ENCODE data around the gene SNED1.

The SNED1 gene

DNA sequence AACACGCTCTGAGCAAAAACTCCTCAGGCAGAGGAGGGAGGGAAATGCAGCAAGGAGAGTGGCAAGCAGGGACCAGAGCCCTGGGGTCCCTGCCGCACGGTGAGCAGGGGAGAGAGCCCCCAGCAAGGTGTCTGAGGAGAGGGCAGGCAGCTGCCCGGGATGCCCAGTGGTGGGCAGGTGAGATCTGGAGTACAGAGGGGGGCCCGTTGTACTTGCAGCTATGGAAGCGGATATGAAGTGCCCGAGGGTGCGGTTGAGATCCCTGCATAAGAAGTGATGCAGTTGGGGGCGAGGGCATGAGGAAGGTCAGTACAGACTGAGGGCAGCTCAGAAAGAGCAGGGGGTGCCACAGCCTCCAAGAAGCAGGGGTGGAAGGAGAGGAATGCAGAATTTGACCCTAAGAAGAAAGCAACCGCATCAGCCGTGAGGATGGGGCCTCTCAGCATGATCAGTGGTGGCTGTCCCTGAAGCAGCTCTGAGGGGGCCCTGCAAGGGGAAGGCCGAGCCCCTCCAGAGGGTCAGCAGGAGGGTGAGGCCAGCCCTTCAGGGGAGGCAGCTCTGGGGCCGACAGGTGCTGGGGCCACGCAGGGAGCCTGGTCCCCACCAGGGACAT is 74.2 kb downstream of the SNED1 start:
- Histone ChIP-seq H3K27me3 (ENCODE audit: low read depth, low read length) (no peaks in the 10 kb centered on the region), H3K36me3 (ENCODE audit: control insufficient read depth in 1 of 2, insufficient read depth in 2 of 2, low read length in 2 of 2) (peaks cover 5 to 19% of the 10 kb centered on the region in 2 donors), H3K4me1 (ENCODE audit: control insufficient read depth in 1 of 2, insufficient read depth in 2 of 2, low read length in 2 of 2) (no peaks in the 10 kb centered on the region), H3K27ac (ENCODE audit: low read length) (no peak overlapping the region), H3K4me3 (ENCODE audit: low read depth in 1 of 2, low read length in 2 of 2) (no peak overlapping the region), H3K9me3 (ENCODE audit: control insufficient read depth in 1 of 2, low read length in 2 of 2) (no peaks in the 10 kb centered on the region)

DNA sequence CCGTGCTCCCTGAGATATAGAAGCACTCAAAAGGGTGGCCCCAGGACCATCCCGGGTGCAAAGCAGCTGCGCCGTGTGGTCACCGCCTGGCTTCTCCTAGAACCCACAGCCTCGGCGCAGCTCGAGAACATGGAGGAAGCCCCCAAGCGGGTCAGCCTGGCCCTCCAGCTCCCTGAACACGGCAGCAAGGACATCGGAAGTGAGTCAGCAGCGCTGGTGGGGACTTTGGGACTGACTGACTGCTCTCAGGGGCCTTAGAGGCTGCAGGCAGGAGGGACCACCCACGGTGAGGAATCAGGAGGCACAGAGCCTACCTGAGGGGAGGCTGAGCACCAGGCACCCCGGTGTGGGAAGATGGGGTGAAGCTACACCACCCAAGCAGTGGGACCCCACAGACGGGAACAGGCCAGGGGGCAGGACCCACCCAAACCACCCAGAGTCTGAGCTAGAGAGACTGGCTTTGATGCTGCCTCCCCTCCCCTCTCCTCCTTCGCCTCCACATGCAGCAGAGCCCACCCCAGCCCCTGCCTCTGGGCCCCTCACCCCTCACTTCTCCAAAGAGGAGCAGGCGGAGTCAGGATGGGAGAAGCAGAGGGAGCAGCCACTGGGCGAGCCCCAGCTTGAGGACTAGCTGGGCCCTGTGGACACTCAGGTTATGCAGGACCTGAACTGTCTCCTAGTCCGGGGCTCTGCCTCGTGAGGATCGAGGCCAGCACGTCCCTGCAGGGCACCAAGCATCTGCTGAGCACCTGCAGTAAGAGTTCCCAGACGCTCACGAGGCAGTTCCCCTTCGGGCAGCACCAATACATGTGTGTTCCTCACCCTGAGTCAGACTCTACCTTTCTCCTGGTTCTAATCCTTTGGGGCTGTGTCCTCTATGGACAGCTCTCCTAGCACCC is 75.0 kb downstream of the SNED1 start:
- Histone ChIP-seq H3K4me3 (ENCODE audit: low read depth in 1 of 2, low read length in 2 of 2) (no peak overlapping the region), H3K4me1 (ENCODE audit: control insufficient read depth in 1 of 2, insufficient read depth in 2 of 2, low read length in 2 of 2) (no peaks in the 10 kb centered on the region), H3K27ac (ENCODE audit: low read length) (no peak overlapping the region), H3K27me3 (ENCODE audit: low read depth, low read length) (no peaks in the 10 kb centered on the region), H3K9me3 (ENCODE audit: control insufficient read depth in 1 of 2, low read length in 2 of 2) (no peaks in the 10 kb centered on the region), H3K36me3 (ENCODE audit: control insufficient read depth in 1 of 2, insufficient read depth in 2 of 2, low read length in 2 of 2) (peaks cover 5 to 19% of the 10 kb centered on the region in 2 donors)

DNA sequence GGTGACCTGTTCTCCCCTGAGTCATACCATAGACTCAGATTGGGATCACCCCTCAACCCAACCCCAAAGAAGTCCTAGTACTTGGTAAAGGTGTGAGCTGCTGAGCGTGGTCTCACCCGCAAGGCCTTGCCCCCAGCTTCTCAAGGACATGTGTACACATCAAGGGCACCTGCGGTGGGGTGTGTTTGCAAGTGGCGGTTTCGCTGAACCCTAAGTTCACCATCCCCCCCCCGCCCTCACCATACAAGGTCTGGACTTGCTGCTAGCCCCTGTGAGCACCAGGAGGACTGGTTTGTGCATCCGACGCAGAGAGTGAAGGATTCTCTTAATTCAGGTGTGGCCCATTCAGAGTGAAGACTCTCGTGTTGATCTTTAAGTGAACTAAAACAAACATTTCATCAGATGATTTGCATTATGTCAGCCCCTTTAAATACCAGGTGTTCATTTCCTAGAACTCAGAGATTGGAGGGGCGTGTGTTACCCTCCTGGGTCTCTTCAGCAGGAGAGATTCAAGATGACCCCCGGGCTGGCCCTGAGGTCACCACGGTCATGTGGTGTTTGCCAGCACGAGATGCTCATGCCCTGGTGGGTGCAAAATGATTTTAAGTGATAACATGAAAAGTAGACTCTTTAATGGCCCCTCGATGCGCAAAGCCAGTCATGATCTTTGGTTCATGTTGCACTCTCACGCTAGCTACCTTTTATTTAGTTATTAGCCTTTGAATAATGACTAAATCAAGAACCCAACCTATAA is 75.8 kb downstream of the SNED1 start:
- Histone ChIP-seq H3K27ac (ENCODE audit: low read length) (no peak overlapping the region), H3K27me3 (ENCODE audit: low read depth, low read length) (no peaks in the 10 kb centered on the region), H3K4me1 (ENCODE audit: control insufficient read depth in 1 of 2, insufficient read depth in 2 of 2, low read length in 2 of 2) (no peaks in the 10 kb centered on the region), H3K4me3 (ENCODE audit: low read depth in 1 of 2, low read length in 2 of 2) (no peak overlapping the region), H3K9me3 (ENCODE audit: control insufficient read depth in 1 of 2, low read length in 2 of 2) (no peaks in the 10 kb centered on the region), H3K36me3 (ENCODE audit: control insufficient read depth in 1 of 2, insufficient read depth in 2 of 2, low read length in 2 of 2) (peaks cover 5 to 19% of the 10 kb centered on the region in 2 donors)

GRCh38 chr2:241074901-241075540 is 76.6 kb downstream of the SNED1 start:
- H3K27me3 ChIP-seq (ENCODE audit: low read depth, low read length) = no peaks in the 10 kb centered on the region
- peaks cover 5 to 19% of the 10 kb centered on the region in 2 donors for H3K36me3 ChIP-seq (ENCODE audit: control insufficient read depth in 1 of 2, insufficient read depth in 2 of 2, low read length in 2 of 2)
- no peaks in the 10 kb centered on the region for H3K9me3 ChIP-seq (ENCODE audit: control insufficient read depth in 1 of 2, low read length in 2 of 2)
- H3K27ac ChIP-seq (ENCODE audit: low read length) = no peak overlapping the region
- H3K4me1 ChIP-seq (ENCODE audit: control insufficient read depth in 1 of 2, insufficient read depth in 2 of 2, low read length in 2 of 2) = no peaks in the 10 kb centered on the region
- H3K4me3 ChIP-seq (ENCODE audit: low read depth in 1 of 2, low read length in 2 of 2) = no peak overlapping the region

- H3K36me3 ChIP-seq (ENCODE audit: control insufficient read depth in 1 of 2, insufficient read depth in 2 of 2, low read length in 2 of 2) = peaks cover under 1 to 2% of the 10 kb centered on the region in 2 donors
- no peaks in the 10 kb centered on the region for H3K27me3 ChIP-seq (ENCODE audit: low read depth, low read length)
- H3K4me1 ChIP-seq (ENCODE audit: control insufficient read depth in 1 of 2, insufficient read depth in 2 of 2, low read length in 2 of 2) = no peaks in the 10 kb centered on the region
- H3K4me3 ChIP-seq (ENCODE audit: low read depth in 1 of 2, low read length in 2 of 2) = no peak overlapping the region
- no peaks in the 10 kb centered on the region for H3K9me3 ChIP-seq (ENCODE audit: control insufficient read depth in 1 of 2, low read length in 2 of 2)
- H3K27ac ChIP-seq (ENCODE audit: low read length) = no peak overlapping the region
These were observed 82.2 kb downstream of the SNED1 start for GRCh38 chr2:241080405-241081189.

DNA sequence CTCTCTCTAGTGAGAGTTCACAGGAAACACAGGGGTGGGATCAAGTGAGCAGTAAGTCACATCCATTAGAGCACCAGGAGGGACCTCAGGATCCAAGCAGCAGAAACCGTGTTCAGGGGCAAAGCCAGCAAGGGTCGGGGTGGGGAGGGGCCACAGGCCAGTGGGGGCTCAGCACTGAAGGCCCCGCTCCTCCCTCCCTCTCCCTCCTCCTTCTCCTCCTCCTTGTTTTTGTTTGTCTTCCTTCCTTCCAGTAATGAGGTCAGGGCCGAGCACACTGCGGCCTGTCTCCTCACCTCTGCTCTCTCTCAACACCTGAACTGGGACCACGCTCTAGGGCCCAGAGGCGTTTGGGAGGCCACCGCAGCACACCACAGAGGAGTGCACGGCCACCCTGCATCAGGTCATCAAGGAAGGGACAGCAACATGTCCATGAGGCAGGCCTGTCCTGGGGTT is 82.8 kb downstream of the SNED1 start:
- no peak overlapping the region for H3K27ac ChIP-seq (ENCODE audit: low read length)

GRCh38 chr2:241081643-241082340 is 83.4 kb downstream of the SNED1 start:
- no peak overlapping the region for H3K27ac ChIP-seq (ENCODE audit: low read length)
- no peaks in the 10 kb centered on the region for H3K27me3 ChIP-seq (ENCODE audit: low read depth, low read length)
- peaks cover 8 to 14% of the 10 kb centered on the region in 2 donors for H3K36me3 ChIP-seq (ENCODE audit: control insufficient read depth in 1 of 2, insufficient read depth in 2 of 2, low read length in 2 of 2)
- no peaks in the 10 kb centered on the region for H3K4me1 ChIP-seq (ENCODE audit: control insufficient read depth in 1 of 2, insufficient read depth in 2 of 2, low read length in 2 of 2)
- no peak overlapping the region for H3K4me3 ChIP-seq (ENCODE audit: low read depth in 1 of 2, low read length in 2 of 2)
- H3K9me3 ChIP-seq (ENCODE audit: control insufficient read depth in 1 of 2, low read length in 2 of 2) = no peaks in the 10 kb centered on the region

More for the DNA sequence above, 82.8 kb downstream of the SNED1 start:
- no peak overlapping the region for H3K4me3 ChIP-seq (ENCODE audit: low read depth in 1 of 2, low read length in 2 of 2)
- H3K4me1 ChIP-seq (ENCODE audit: control insufficient read depth in 1 of 2, insufficient read depth in 2 of 2, low read length in 2 of 2) = no peaks in the 10 kb centered on the region
- peaks cover 2 to 9% of the 10 kb centered on the region in 2 donors for H3K36me3 ChIP-seq (ENCODE audit: control insufficient read depth in 1 of 2, insufficient read depth in 2 of 2, low read length in 2 of 2)
- H3K9me3 ChIP-seq (ENCODE audit: control insufficient read depth in 1 of 2, low read length in 2 of 2) = no peaks in the 10 kb centered on the region
- no peaks in the 10 kb centered on the region for H3K27me3 ChIP-seq (ENCODE audit: low read depth, low read length)

DNA sequence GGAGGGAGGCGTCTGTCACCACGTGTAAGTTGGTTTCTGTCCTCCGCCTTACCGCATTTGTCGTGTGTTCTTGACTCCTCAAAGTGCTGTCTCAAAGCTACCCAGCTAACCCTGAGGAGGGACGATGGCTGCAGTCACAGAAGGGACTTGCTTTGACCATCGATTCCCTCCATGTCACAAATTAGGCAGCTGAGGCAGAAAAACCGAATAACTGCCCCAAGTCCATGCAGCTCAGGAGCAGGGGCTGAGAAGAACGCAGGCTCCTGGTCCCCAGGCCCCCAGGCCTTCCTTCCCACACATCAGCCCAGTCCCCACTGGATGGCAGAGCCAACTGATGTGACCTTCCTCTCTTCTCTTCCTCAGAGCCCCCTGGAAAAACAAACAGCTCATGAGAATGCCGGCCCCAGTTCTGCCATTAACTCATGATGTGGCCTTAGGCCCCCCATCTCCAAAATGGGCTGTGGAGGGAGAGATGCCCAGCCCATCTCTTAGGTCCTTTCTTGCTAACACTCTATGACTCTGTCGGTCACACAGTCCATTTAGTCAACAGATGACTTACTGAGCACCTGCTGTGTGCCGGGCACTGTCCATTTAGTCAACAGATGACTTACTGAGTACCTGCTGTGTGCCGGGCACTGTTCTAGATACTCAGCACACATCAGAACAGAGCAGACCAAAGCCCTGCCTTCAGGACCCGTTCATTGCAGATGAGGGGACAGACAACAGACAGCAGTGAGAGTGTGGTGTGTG is 84.1 kb downstream of the SNED1 start:
- Histone ChIP-seq H3K27me3 (ENCODE audit: low read depth, low read length) (no peaks in the 10 kb centered on the region), H3K4me3 (ENCODE audit: low read depth in 1 of 2, low read length in 2 of 2) (no peak overlapping the region), H3K36me3 (ENCODE audit: control insufficient read depth in 1 of 2, insufficient read depth in 2 of 2, low read length in 2 of 2) (peaks cover 15 to 22% of the 10 kb centered on the region in 2 donors), H3K27ac (ENCODE audit: low read length) (no peak overlapping the region), H3K9me3 (ENCODE audit: control insufficient read depth in 1 of 2, low read length in 2 of 2) (no peaks in the 10 kb centered on the region), H3K4me1 (ENCODE audit: control insufficient read depth in 1 of 2, insufficient read depth in 2 of 2, low read length in 2 of 2) (no peaks in the 10 kb centered on the region)

- Histone ChIP-seq H3K4me3 (ENCODE audit: low read depth in 1 of 2, low read length in 2 of 2) (no peak overlapping the region), H3K27ac (ENCODE audit: low read length) (no peak overlapping the region), H3K4me1 (ENCODE audit: control insufficient read depth in 1 of 2, insufficient read depth in 2 of 2, low read length in 2 of 2) (no peaks in the 10 kb centered on the region), H3K36me3 (ENCODE audit: control insufficient read depth in 1 of 2, insufficient read depth in 2 of 2, low read length in 2 of 2) (peaks cover 20 to 27% of the 10 kb centered on the region in 2 donors), H3K9me3 (ENCODE audit: control insufficient read depth in 1 of 2, low read length in 2 of 2) (no peaks in the 10 kb centered on the region), H3K27me3 (ENCODE audit: low read depth, low read length) (no peaks in the 10 kb centered on the region)
These were observed 84.6 kb downstream of the SNED1 start for GRCh38 chr2:241083091-241083415.

Data from muscle layer of duodenum (tissue), 2 donors.